MV-4-11 (cell line): ENCODE results near the gene RUFY3.
A peak's percentile ranks its signal among the peaks of the same experiment; 100 is the strongest.

Source experiments
- DNase-seq: peaks from one replicate; lab custom pipeline; 2025; lab: John Stamatoyannopoulos, UW

RUFY3 gene

GRCh38 chr4:70778888-70779422 is 57.2 kb downstream of the RUFY3 start:
- DNase-seq = no peak

- DNase-seq = no peak
Observed at GRCh38 chr4:70783096-70783495, 61.3 kb downstream of the RUFY3 start.

GRCh38 chr4:70787496-70787895 is 65.7 kb downstream of the RUFY3 start:
- no peak for DNase-seq

GRCh38 chr4:70788733-70789132 is 67.0 kb downstream of the RUFY3 start:
- no peak for DNase-seq

GRCh38 chr4:70793626-70794025 is 71.9 kb downstream of the RUFY3 start:
- no peak for DNase-seq

- DNase-seq = no peak
Observed at GRCh38 chr4:70801265-70801809, 79.6 kb downstream of the RUFY3 start.

GRCh38 chr4:70802928-70803580 is 81.3 kb downstream of the RUFY3 start:
- DNase-seq = no peak

GRCh38 chr4:70808151-70808550 is 86.4 kb downstream of the RUFY3 start:
- DNase-seq = peak; percentile 57

- no peak for DNase-seq
Observed at GRCh38 chr4:70815370-70815769, 93.6 kb downstream of the RUFY3 start.

- DNase-seq = no peak
Observed at GRCh38 chr4:70816894-70817293, 95.1 kb downstream of the RUFY3 start.

- DNase-seq = peak; percentile 85
Observed at GRCh38 chr4:70818173-70818855, 96.5 kb downstream of the RUFY3 start.

- DNase-seq = no peak
Observed at GRCh38 chr4:70818921-70819320, 97.2 kb downstream of the RUFY3 start.

- no peak for DNase-seq
Observed at GRCh38 chr4:70829015-70829414, 107.3 kb downstream of the RUFY3 start.

- DNase-seq = no peak
Observed at GRCh38 chr4:70829492-70829891, 107.7 kb downstream of the RUFY3 start.

GRCh38 chr4:70830054-70830453 is 108.3 kb downstream of the RUFY3 start:
- no peak for DNase-seq

GRCh38 chr4:70831293-70831692 is 109.5 kb downstream of the RUFY3 start:
- no peak for DNase-seq

- DNase-seq = no peak
Observed at GRCh38 chr4:70833675-70834074, 111.9 kb downstream of the RUFY3 start.

- DNase-seq = no peak
Observed at GRCh38 chr4:70836081-70836480, 114.3 kb downstream of the RUFY3 start.

GRCh38 chr4:70838204-70838603 is 116.4 kb downstream of the RUFY3 start:
- DNase-seq = no peak

GRCh38 chr4:70838666-70839588 is 117.2 kb downstream of the RUFY3 start:
- peak; percentile 47 for DNase-seq

- peak; percentile 72 for DNase-seq
Observed at GRCh38 chr4:70839589-70840093, 117.9 kb downstream of the RUFY3 start, which contains the start of gene GRSF1. TSS of gene GRSF1 (minus strand) at chr4:70839890. CDS start at chr4:70839827, 63 bp downstream.

GRCh38 chr4:70840137-70840536 is 118.4 kb downstream of the RUFY3 start:
- peak; percentile 65 for DNase-seq
